GM10266 (cell line): ENCODE measurements around the gene C14orf132.

ENCODE experiments used
- DNase-seq: peaks from one replicate; pipeline ENCODE4 v3.0.0; 2012; ENCODE audit errors: extremely low spot score
- TF ChIP-seq, protein P1 (sequence below): IDR thresholded peaks from 2 replicates; pipeline ENCODE4 v1.5.1; 2012; ENCODE audit warnings: mild to moderate bottlenecking, low read depth; ENCODE audit not compliant: control insufficient read depth, insufficient read depth; ENCODE audit errors: missing control alignments

Gene C14orf132

DNA sequence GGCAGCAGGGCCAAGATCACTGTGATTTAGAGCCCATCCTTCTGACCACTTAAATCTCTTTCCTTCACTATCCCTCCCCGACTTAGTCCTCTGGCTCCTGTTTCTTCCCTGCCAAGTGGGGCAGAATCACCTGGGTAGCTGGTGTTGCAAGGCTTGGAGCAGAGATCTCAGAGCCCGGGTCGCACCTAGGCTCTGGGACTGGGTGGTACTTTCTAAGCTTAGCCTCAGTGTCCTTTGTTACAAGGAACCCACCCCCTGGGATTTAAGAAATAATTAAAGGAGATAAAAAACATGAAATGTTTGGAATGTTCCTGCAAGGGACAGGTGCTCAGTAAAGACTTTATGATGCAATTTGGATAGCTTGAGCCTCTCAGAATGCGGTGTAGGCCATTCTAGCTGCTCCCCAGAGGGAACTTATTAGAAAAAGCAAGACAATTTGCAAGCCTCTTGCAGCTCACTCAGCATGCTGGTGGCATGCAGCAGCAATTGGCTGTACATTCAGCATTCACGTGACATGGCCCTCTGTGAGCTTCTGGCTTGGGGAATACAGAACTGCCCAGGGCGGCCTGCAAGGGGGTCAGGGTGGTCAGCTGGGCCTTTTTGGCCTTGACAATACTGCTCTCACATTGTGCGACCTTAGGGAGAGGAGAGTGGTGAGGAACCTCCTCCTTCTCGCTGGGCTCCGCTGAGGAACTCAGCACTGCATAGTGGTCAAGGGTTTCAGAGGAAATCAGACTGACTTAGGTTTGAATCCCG is 16.8 kb downstream of the C14orf132 start:
- DNase-seq: no peak
- TF ChIP-seq, protein P1, sequence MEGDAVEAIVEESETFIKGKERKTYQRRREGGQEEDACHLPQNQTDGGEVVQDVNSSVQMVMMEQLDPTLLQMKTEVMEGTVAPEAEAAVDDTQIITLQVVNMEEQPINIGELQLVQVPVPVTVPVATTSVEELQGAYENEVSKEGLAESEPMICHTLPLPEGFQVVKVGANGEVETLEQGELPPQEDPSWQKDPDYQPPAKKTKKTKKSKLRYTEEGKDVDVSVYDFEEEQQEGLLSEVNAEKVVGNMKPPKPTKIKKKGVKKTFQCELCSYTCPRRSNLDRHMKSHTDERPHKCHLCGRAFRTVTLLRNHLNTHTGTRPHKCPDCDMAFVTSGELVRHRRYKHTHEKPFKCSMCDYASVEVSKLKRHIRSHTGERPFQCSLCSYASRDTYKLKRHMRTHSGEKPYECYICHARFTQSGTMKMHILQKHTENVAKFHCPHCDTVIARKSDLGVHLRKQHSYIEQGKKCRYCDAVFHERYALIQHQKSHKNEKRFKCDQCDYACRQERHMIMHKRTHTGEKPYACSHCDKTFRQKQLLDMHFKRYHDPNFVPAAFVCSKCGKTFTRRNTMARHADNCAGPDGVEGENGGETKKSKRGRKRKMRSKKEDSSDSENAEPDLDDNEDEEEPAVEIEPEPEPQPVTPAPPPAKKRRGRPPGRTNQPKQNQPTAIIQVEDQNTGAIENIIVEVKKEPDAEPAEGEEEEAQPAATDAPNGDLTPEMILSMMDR: no peak

DNA sequence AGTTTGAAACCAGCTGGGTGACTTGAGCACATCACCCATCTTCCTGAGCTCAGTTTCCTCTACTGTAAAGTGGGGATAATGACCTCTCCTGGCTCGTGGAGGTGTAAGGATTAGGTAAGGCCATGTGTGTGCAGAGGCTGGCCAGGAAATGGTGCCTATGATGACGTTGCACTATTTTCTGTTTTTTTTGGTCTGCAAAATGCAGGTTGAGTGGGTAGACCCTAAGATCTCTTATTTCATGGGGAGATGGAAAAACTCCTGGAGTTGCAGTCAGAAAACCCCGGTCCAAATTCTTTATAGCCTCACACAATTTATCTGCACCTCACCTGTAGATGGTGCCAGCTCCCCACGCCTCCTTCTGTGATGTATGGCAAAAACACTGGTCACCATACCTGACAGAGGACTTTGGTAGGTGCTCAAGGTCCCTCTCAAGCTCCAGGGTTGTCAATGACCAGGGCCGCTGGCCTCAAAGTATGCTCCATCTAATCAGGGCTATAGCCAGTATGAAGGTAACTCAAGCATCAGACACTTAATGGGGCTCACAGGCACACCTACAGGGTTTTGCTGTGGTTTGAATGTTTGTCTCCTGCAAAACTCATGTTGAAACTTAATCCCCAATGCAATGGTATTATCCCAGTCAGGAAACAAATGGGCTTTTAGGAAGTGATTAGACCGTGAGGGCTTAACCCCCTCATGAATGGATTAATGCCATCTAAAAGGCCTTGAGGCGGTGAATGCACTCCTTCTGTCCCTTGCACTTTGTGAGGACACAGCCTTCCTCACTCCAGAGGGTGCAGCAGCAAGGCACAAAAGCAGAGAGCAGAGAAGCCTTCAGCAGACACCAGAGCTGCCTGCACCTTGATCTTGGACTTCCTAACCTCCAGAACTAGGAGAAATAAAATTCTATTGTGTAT is 17.6 kb downstream of the C14orf132 start:
- TF ChIP-seq, protein P1: peak; percentile 35
- no peak for DNase-seq

DNA sequence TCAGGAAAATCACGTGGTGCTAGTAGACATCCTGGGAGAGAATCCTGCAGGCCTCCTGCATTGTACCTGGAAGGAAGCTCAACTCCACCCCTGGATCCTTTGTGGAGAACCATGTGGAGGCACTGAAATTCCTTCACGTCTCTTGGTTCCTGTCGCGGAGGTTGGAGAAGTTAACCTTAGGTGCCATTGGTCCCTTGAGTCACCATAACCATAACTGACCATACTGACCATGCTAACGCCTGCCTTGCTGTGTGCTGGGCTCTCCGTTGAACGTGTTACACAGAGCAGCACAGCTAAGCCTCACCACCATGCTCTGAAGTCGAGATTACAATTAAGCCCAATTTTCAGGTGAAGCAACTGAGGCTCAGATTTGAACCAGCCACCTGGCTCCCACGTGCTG is 18.6 kb downstream of the C14orf132 start:
- TF ChIP-seq, protein P1: no peak

DNA sequence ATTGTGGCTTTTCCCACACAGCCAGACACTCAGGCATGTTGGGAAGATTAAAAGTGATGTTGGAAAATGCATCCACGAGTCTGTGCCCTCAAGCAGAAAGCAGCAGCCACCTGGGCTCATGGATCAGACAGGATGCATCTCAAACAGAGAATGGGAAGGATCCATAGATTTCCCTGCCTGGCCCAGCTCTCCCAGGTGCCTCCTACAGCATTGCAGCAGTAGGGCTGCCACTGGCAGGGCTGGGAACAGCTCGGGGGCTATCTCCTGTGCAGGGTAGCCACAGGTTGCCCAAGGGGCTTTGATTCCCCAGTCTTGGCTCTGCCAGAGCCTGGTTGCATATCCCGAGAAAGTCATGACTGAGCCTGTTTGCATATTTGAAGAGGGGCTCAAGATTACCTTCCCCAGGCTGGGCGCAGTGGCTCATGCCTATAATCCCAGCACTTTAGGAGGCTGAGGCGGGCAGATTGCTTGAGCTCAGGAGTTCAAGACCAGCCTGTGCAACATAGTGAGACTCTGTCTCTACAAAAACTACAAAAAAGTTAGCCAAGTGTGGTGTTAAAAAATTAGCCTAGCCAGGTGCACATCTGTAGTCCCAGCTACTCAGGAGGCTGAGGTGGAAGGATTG is 19.5 kb downstream of the C14orf132 start:
- TF ChIP-seq, protein P1: no peak
- no peak for DNase-seq

More for the DNA sequence above, 18.6 kb downstream of the C14orf132 start:
- DNase-seq: no peak

DNA sequence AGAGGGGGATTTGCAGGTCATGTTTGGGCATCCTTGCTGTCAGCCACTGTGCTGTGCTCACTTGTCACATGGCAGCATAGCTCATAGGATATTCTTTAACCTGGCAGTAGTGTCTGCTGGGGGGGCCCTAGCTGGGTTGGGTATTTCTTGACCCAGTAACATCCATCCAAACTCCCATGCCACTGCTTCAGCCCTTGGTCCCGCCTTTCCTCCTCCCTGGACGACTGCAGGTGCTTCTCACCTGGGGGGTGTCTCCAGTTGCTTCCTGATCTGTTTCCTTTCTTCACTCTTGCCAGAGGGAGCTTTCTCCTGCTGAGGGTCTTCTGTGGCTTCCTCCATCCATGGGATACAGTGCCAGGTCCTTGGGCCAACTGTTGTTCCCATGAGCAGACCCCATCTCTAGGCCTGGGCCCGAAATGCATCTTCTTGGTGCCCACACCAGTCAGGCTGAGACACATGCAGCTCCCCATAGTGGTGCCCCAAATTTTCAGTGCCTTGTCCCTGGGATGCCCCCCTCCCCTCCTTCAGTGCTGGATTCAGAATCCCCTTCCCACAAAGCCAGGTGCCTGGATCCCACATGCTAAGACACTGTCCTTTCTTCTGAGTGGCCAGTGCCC is 20.5 kb downstream of the C14orf132 start:
- TF ChIP-seq, protein P1: no peak
- DNase-seq: no peak

DNA sequence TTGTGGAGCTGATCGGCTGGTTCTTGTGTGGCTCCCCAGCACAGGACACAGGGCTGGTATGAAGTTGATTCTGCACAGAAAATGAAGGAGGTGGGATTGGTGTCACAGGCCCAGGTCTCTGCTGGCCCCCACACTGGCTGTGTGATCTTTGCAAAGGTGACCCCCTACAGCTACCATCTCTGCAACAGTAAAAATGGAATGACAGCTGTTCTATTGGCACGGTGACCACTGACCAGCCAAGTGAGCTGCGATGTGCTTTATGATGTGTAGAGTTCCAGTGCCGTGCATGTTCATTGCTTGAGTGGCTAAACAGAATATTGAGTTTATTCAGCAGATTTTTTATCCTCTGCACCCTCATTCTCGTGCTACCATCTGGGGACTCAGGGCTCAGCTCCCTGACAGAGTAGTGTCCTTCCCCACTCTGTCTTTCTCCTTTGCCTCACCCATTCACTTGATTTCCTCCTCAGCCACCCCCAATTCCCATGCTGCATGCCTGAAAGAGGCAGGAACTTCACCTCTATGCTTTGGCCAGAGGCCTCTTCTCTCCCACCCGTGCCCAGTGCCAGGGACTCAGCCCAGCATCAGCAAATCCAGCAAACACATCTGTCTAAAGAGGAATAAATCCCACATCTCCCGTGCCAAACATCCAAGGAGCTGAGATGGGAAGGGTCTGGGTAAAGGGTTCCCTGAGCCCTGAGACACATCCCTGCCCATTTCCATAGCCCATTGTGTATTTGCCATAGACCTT is 21.2 kb downstream of the C14orf132 start:
- DNase-seq: no peak
- TF ChIP-seq, protein P1: no peak
